ENCODE results near the gene PSTPIP1. TPM values are rescaled to one million over a fixed set of nuclear protein-coding genes. Genes with fewer than 3 reads are reported as not detected.

PSTPIP1 gene
- total and polyA plus RNA-seq, 10 of the 15 experiments (the other 5 are each of a cell fraction or from before 2014, with no cell fraction given) = 0.50 to 29.3 (median 14.5) TPM

DNA sequence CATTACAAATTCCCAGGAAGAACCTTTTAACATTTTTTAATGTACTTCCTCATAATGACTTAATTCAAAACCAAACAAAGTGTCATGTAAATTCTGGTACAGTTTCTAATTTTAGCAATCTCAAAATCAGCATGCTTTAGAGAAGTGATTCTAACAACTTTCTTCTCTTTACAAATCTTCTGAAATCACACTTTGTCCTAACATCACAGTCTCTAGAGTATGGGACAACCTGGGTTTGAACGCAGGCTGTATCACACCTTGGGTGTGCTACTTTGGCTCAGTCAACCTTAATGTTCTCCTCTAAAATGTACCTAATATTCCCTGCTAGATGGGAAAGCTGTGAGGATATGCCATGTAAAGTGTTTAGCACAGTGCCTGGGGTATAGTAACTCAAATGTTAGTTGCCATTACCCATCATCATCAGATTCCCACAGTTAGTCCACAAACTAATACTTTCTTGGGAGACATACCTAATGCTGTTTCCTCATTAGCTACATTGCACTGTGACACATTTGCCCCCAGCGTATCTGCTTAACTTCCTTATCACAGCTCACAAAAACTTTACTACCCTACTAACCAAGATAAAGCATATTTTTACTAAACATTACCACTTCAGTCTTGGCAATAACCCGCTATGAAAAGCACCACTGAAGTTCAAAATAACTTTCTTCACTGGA is 72.9 kb downstream of the PSTPIP1 start (continued):
- TF ChIP-seq PML (IDR thresholded peaks at IDR 0.05; ENCODE audit: low read length) = no peak
- TF ChIP-seq, protein P1, sequence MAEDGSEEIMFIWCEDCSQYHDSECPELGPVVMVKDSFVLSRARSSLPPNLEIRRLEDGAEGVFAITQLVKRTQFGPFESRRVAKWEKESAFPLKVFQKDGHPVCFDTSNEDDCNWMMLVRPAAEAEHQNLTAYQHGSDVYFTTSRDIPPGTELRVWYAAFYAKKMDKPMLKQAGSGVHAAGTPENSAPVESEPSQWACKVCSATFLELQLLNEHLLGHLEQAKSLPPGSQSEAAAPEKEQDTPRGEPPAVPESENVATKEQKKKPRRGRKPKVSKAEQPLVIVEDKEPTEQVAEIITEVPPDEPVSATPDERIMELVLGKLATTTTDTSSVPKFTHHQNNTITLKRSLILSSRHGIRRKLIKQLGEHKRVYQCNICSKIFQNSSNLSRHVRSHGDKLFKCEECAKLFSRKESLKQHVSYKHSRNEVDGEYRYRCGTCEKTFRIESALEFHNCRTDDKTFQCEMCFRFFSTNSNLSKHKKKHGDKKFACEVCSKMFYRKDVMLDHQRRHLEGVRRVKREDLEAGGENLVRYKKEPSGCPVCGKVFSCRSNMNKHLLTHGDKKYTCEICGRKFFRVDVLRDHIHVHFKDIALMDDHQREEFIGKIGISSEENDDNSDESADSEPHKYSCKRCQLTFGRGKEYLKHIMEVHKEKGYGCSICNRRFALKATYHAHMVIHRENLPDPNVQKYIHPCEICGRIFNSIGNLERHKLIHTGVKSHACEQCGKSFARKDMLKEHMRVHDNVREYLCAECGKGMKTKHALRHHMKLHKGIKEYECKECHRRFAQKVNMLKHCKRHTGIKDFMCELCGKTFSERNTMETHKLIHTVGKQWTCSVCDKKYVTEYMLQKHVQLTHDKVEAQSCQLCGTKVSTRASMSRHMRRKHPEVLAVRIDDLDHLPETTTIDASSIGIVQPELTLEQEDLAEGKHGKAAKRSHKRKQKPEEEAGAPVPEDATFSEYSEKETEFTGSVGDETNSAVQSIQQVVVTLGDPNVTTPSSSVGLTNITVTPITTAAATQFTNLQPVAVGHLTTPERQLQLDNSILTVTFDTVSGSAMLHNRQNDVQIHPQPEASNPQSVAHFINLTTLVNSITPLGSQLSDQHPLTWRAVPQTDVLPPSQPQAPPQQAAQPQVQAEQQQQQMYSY (CRISPR knock-in tag; IDR thresholded peaks at IDR 0.05) = no peak
- no peak for TF ChIP-seq POLR2AphosphoS5 (IDR thresholded peaks at IDR 0.05; ENCODE audit: low read length)
- TF ChIP-seq NFYA (IDR thresholded peaks at IDR 0.05; ENCODE audit: borderline replicate concordance, low read depth, low read length) = no peak

DNA sequence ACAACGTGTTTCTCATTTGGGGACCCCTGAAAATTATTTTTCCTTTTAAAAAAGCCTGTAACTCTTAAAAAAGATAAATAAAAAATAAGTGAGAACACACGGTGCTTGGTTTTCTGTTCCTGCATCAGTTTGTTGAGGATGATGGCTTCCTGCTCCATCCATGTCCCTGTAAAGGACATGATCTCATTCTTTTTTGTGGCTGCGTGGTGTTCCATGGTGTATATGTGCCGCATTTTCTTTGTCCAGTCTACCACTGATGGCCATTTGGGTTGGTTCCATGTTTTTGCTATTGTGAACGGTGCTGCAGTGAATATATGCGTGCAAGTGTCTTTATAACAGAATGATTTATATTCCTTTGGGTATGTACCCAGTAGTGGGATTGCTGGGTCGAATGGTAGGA is 73.7 kb downstream of the PSTPIP1 start:
- no peak overlapping the region for H3K4me3 ChIP-seq
- no peak overlapping the region for H3K9ac ChIP-seq (ENCODE audit: control insufficient read depth, insufficient read depth, low read length)
- no peak for FAIRE-seq
- no peaks in the 10 kb centered on the region for H4K20me1 ChIP-seq (ENCODE audit: control insufficient read depth, insufficient read depth)
- no peaks in the 10 kb centered on the region for H3K27me3 ChIP-seq (replicated peaks in 1 of 2; ENCODE audit: control insufficient read depth in 2 of 2, insufficient read depth in 2 of 2, low read length in 1 of 2)
- intact Hi-C loops (cut with micrococcal nuclease; ENCODE audit: unreplicated experiment) = no loop called here
- peaks cover 28% of the 10 kb centered on the region for H3K4me1 ChIP-seq (ENCODE audit: control insufficient read depth, insufficient read depth, low read length)
- H2AFZ ChIP-seq (ENCODE audit: control insufficient read depth, low read depth, low read length) = no peak overlapping the region
- WGBS (ENCODE audit: insufficient coverage, insufficient replicate concordance, low lambda C conversion rate, missing lambda C conversion rate) = 89% methylated on average over 7 of the region's 7 CpGs
- CTCF ChIA-PET = interaction anchor here (0.9 to 2.0 kb wide), 7 partner anchors 8 to 95 kb away, joined by 3 to 6 read pairs (median 3); no protein-coding TSS in a partner anchor
- SMC1A ChIA-PET (ENCODE audit: uncharacterized antibody, unreplicated experiment) = interaction anchor here (1.1 to 2.1 kb wide), 9 partner anchors 10 to 118 kb away, joined by 3 to 6 read pairs (median 4); no protein-coding TSS in a partner anchor
- H3K79me2 ChIP-seq (ENCODE audit: control insufficient read depth, insufficient read depth, low read length) = peaks cover 40% of the 10 kb centered on the region
- no peak overlapping the region; the same call in 1 of the 2 replicates for H3K4me2 ChIP-seq (ENCODE audit: control insufficient read depth, insufficient read depth)
- ATAC-seq = no peak
- POLR2A ChIA-PET = interaction anchor here (0.9 kb wide), 1 partner anchor 13 kb away, joined by 3 read pairs; no protein-coding TSS in a partner anchor
- no peaks in the 10 kb centered on the region for H3K36me3 ChIP-seq (ENCODE audit: control insufficient read depth in 2 of 2, insufficient read depth in 2 of 2, low read length in 1 of 2)
- H3K27ac ChIP-seq (ENCODE audit: control insufficient read depth, insufficient read depth) = no peak overlapping the region
- BruUV-seq (replicated peaks) = TSS peak; percentile 56
- no peak for DNase-seq (ENCODE audit: low read depth, low spot score)
- RAD21 ChIA-PET (ENCODE audit: unreplicated experiment) = interaction anchor here (1.0 to 2.9 kb wide), 3 partner anchors 22 to 475 kb away, joined by 3 to 5 read pairs (median 4); no protein-coding TSS in a partner anchor
- H3K9me3 ChIP-seq (replicated peaks; ENCODE audit: control insufficient read depth, insufficient read depth, low read length) = no peaks in the 10 kb centered on the region
- in situ Hi-C loops (cut with MboI) = no loop called here
- TF ChIP-seq NFYB (IDR thresholded peaks at IDR 0.05; ENCODE audit: insufficient read depth, low read depth, low read length) (no peak), ZNF274 (IDR thresholded peaks at IDR 0.05; ENCODE audit: insufficient read depth, insufficient read length) (no peak), NR2C1 (IDR thresholded peaks at IDR 0.05) (no peak), SMARCA5 (IDR thresholded peaks at IDR 0.05) (no peak), CHD2 (IDR thresholded peaks at IDR 0.05; ENCODE audit: borderline replicate concordance, low read depth, low read length) (no peak), BCL11A (IDR thresholded peaks at IDR 0.05; ENCODE audit: low read depth, low read length) (no peak)
- TF ChIP-seq, protein P2, sequence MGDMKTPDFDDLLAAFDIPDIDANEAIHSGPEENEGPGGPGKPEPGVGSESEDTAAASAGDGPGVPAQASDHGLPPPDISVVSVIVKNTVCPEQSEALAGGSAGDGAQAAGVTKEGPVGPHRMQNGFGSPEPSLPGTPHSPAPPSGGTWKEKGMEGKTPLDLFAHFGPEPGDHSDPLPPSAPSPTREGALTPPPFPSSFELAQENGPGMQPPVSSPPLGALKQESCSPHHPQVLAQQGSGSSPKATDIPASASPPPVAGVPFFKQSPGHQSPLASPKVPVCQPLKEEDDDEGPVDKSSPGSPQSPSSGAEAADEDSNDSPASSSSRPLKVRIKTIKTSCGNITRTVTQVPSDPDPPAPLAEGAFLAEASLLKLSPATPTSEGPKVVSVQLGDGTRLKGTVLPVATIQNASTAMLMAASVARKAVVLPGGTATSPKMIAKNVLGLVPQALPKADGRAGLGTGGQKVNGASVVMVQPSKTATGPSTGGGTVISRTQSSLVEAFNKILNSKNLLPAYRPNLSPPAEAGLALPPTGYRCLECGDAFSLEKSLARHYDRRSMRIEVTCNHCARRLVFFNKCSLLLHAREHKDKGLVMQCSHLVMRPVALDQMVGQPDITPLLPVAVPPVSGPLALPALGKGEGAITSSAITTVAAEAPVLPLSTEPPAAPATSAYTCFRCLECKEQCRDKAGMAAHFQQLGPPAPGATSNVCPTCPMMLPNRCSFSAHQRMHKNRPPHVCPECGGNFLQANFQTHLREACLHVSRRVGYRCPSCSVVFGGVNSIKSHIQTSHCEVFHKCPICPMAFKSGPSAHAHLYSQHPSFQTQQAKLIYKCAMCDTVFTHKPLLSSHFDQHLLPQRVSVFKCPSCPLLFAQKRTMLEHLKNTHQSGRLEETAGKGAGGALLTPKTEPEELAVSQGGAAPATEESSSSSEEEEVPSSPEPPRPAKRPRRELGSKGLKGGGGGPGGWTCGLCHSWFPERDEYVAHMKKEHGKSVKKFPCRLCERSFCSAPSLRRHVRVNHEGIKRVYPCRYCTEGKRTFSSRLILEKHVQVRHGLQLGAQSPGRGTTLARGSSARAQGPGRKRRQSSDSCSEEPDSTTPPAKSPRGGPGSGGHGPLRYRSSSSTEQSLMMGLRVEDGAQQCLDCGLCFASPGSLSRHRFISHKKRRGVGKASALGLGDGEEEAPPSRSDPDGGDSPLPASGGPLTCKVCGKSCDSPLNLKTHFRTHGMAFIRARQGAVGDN (IDR thresholded peaks at IDR 0.05) = no peak
- TF ChIP-seq, protein P3, sequence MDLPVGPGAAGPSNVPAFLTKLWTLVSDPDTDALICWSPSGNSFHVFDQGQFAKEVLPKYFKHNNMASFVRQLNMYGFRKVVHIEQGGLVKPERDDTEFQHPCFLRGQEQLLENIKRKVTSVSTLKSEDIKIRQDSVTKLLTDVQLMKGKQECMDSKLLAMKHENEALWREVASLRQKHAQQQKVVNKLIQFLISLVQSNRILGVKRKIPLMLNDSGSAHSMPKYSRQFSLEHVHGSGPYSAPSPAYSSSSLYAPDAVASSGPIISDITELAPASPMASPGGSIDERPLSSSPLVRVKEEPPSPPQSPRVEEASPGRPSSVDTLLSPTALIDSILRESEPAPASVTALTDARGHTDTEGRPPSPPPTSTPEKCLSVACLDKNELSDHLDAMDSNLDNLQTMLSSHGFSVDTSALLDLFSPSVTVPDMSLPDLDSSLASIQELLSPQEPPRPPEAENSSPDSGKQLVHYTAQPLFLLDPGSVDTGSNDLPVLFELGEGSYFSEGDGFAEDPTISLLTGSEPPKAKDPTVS (IDR thresholded peaks at IDR 0.05; ENCODE audit: low read depth, low read length) = no peak
